SH-SY5Y (cell line): ENCODE data around the gene DQX1.

ENCODE experiments used
- GATA2 ChIP-seq: IDR thresholded peaks from 2 replicates; pipeline ENCODE4 v1.6.1; 2011; ENCODE audit warnings: mild to moderate bottlenecking, low read depth, low read length
- GATA3 ChIP-seq: IDR thresholded peaks from 2 replicates; pipeline ENCODE4 v1.6.1; 2011; ENCODE audit warnings: low read depth, mild to moderate bottlenecking, low read length, moderate library complexity

DNA sequence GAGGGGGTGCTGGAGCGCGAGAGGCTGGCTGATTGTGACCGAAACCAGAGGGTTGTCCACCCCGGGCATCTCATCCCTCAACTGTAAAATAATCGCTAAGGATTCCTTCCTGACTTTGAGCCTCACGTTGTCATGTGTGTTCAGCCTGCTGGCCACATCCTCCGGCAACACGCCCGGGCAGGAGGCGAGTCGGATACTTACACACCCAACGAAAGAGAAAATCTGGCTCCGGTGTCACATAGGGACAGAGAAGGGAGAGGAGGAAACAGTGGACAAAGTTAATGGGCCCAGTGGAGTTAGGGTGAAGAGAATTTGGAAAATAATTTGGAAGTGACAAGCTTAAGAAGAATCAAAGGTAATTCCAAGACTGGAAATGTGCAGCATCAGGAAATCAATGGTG, 9.4 kb downstream of the DQX1 start:
- no peak for TF ChIP-seq GATA2
- TF ChIP-seq GATA3: no peak
